HepG2 (cell line): ENCODE data around the gene SENP5. TPM values are rescaled to one million over a fixed set of nuclear protein-coding genes. Genes with fewer than 3 reads are reported as not detected.

Experiments used
- AKAP8 ChIP-seq: sonication (generic); formaldehyde crosslinking; IDR thresholded peaks from 2 replicates; pipeline ENCODE4 v1.5.1; 2020; ENCODE audit warnings: mild to moderate bottlenecking, missing genetic modification reagents
- ATF4 ChIP-seq, 2 experiments: fragments of 450-650 bp in 1 of 2; sonication (generic) in 1 of 2; formaldehyde crosslinking; IDR thresholded peaks; 2 replicates each; pipeline versions ENCODE4 v1.5.0 to v1.8.0; 2020 to 2022; ENCODE audit warnings: mild to moderate bottlenecking in 1 of 2, missing genetic modification reagents in 1 of 2
- CREB3 ChIP-seq: sonication (generic); formaldehyde crosslinking; IDR thresholded peaks from 2 replicates; pipeline ENCODE4 v1.5.0; 2020; ENCODE audit warnings: missing genetic modification reagents
- DZIP1 ChIP-seq: sonication (generic); formaldehyde crosslinking; IDR thresholded peaks from 2 replicates; pipeline ENCODE4 v1.5.0; 2020; ENCODE audit warnings: mild to moderate bottlenecking, missing genetic modification reagents
- ERF ChIP-seq: IDR thresholded peaks from 2 replicates; pipeline ENCODE4 v1.6.1; 2018; ENCODE audit warnings: missing biosample characterization, missing genetic modification reagents
- EZH2 ChIP-seq: conservative IDR thresholded peaks from 2 replicates; pipeline ENCODE4 v1.6.1; 2012; ENCODE audit warnings: mild to moderate bottlenecking, low read depth, low read length, moderate library complexity
- HMG20A ChIP-seq: IDR thresholded peaks from 2 replicates; pipeline ENCODE4 v1.6.1; 2016; ENCODE audit warnings: borderline replicate concordance
- MAF1 ChIP-seq: sonication (generic); formaldehyde crosslinking; IDR thresholded peaks from 2 replicates; pipeline ENCODE4 v1.5.0; 2020; ENCODE audit warnings: missing genetic modification reagents, borderline replicate concordance
- MTA3 ChIP-seq: sonication (generic); formaldehyde crosslinking; IDR thresholded peaks from 2 replicates; pipeline ENCODE4 v1.4.0; 2020; ENCODE audit warnings: missing genetic modification reagents
- MTERF4 ChIP-seq: sonication (generic); formaldehyde crosslinking; IDR thresholded peaks from 2 replicates; pipeline ENCODE4 v1.8.0; 2023; ENCODE audit warnings: mild to moderate bottlenecking, missing genetic modification reagents
- PCBP1 ChIP-seq: fragments of 200-400 bp; formaldehyde crosslinking; IDR thresholded peaks from 2 replicates; pipeline ENCODE4 v1.6.1; 2017; ENCODE audit warnings: mild to moderate bottlenecking, low read depth, low read length, borderline replicate concordance
- ZNF354B ChIP-seq: sonication (generic); formaldehyde crosslinking; IDR thresholded peaks from 2 replicates; pipeline ENCODE4 v1.8.0; 2022; ENCODE audit warnings: mild to moderate bottlenecking, missing genetic modification reagents
- ZNF557 ChIP-seq: sonication (generic); formaldehyde crosslinking; IDR thresholded peaks from 2 replicates; pipeline ENCODE4 v1.4.0; 2020; ENCODE audit warnings: missing genetic modification reagents
- ZNF652 ChIP-seq: IDR thresholded peaks from 2 replicates; pipeline ENCODE4 v1.6.1; 2016; ENCODE audit warnings: low read depth, borderline replicate concordance
- ZNF7 ChIP-seq: IDR thresholded peaks from 2 replicates; pipeline ENCODE4 v1.6.1; 2016; ENCODE audit warnings: missing biosample characterization, missing genetic modification reagents
- polyA plus RNA-seq, 8 experiments: library from polyadenylated mRNA; depleted of rRNA in 3 of 8; stranded (reverse) in 7 of 8; unstranded in 1 of 8; fragments of >200 nt; fragmentation: Illumina TruSeq in 4 of 8; extraction: Trizol in 4 of 8; gene quantifications; 2 replicates each; pipeline versions ENCODE4 v1.2.1 to v1.2.3, GENCODE V29; 2011 to 2016; ENCODE audit warnings: low read depth in 4 of 8, missing spikeins in 1 of 8, mixed read lengths in 1 of 8; ENCODE audit not compliant: insufficient read depth in 1 of 8
- total RNA-seq, 5 experiments: library from RNA; depleted of rRNA; stranded (reverse); fragments of >200 nt; fragmentation: Illumina TruSeq; extraction: Trizol; gene quantifications; 2 replicates each; pipeline ENCODE4 v1.2.3, GENCODE V29; 2016; ENCODE audit warnings: low read depth in 1 of 5
- TF ChIP-seq, protein P1 (sequence below): IDR thresholded peaks from 2 replicates; pipeline ENCODE4 v1.6.1; 2016; ENCODE audit warnings: low read depth, borderline replicate concordance
- TF ChIP-seq, protein P2 (sequence below): fragments of 450-650 bp; IDR thresholded peaks from 2 replicates; pipeline ENCODE4 v1.6.1; 2016
- TF ChIP-seq, protein P3 (sequence below): IDR thresholded peaks from 2 replicates; pipeline ENCODE4 v1.6.1; 2016; ENCODE audit warnings: missing compliant biosample characterization, missing genetic modification reagents, borderline replicate concordance
- TF ChIP-seq, protein P4 (sequence below): sonication (generic); formaldehyde crosslinking; IDR thresholded peaks from 2 replicates; pipeline ENCODE4 v1.8.1; 2023; ENCODE audit warnings: mild to moderate bottlenecking, moderate library complexity, missing genetic modification reagents

SENP5 gene
- total and polyA plus RNA-seq, 2 of the 13 experiments (the other 11 are each of a cell fraction or from before 2014, with no cell fraction given), result 17.6 to 30.9 TPM

- TF ChIP-seq MTERF4 (no peak), ERF (CRISPR knock-in tag) (peak; percentile 68; the same call in 1 of the 2 replicates), AKAP8 (CRISPR knock-in tag) (no peak), ZNF557 (CRISPR knock-in tag) (no peak), ZNF652 (CRISPR knock-in tag) (no peak), HMG20A (CRISPR knock-in tag) (no peak), MTA3 (no peak), ZNF7 (CRISPR knock-in tag) (no peak), EZH2 (no peak), CREB3 (CRISPR knock-in tag) (no peak), MAF1 (no peak), DZIP1 (CRISPR knock-in tag) (no peak), ZNF354B (CRISPR knock-in tag) (no peak), PCBP1 (peak; percentile 100), ATF4 (CRISPR knock-in tag; IDR thresholded peaks at IDR 0.05) (no peak)
- TF ChIP-seq, protein P1, sequence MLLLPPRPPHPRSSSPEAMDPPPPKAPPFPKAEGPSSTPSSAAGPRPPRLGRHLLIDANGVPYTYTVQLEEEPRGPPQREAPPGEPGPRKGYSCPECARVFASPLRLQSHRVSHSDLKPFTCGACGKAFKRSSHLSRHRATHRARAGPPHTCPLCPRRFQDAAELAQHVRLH (CRISPR knock-in tag), result no peak
- TF ChIP-seq, protein P2, sequence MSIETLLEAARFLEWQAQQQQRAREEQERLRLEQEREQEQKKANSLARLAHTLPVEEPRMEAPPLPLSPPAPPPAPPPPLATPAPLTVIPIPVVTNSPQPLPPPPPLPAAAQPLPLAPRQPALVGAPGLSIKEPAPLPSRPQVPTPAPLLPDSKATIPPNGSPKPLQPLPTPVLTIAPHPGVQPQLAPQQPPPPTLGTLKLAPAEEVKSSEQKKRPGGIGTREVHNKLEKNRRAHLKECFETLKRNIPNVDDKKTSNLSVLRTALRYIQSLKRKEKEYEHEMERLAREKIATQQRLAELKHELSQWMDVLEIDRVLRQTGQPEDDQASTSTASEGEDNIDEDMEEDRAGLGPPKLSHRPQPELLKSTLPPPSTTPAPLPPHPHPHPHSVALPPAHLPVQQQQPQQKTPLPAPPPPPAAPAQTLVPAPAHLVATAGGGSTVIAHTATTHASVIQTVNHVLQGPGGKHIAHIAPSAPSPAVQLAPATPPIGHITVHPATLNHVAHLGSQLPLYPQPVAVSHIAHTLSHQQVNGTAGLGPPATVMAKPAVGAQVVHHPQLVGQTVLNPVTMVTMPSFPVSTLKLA, result no peak
- TF ChIP-seq, protein P3, sequence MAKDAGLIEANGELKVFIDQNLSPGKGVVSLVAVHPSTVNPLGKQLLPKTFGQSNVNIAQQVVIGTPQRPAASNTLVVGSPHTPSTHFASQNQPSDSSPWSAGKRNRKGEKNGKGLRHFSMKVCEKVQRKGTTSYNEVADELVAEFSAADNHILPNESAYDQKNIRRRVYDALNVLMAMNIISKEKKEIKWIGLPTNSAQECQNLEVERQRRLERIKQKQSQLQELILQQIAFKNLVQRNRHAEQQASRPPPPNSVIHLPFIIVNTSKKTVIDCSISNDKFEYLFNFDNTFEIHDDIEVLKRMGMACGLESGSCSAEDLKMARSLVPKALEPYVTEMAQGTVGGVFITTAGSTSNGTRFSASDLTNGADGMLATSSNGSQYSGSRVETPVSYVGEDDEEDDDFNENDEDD (CRISPR knock-in tag), result 0 out of 2 replicates have a peak, but pooled peaks have one; percentile 28
- TF ChIP-seq, protein P4, sequence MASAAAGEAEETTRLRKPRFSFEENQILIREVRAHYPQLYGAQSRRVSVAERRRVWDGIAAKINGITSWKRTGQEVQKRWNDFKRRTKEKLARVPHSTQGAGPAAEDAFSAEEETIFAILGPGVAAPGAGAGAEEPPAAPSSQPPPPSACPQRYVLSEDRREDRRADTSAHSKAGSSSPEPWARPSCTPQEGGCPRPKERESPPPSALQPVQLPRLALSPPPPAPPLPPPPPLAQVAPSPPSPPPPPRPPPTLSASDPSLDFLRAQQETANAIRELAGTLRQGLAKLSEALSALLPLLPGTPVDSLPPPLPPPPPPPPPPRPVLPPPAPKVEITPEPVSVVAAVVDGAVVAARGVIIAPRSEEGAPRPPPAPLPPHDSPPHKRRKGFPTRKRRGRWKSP (CRISPR knock-in tag), result no peak
Measured at GRCh38 chr3:196948442-196949284, 80.9 kb downstream of the SENP5 start (continued).
